ENCODE results near the gene ARMH4. TPM values are rescaled to one million over a fixed set of nuclear protein-coding genes. Genes with fewer than 3 reads are reported as not detected.

Gene ARMH4
- total RNA-seq, 4 donors from 2014 or later: 2.1 to 6.6 (median 3.3) TPM

DNA sequence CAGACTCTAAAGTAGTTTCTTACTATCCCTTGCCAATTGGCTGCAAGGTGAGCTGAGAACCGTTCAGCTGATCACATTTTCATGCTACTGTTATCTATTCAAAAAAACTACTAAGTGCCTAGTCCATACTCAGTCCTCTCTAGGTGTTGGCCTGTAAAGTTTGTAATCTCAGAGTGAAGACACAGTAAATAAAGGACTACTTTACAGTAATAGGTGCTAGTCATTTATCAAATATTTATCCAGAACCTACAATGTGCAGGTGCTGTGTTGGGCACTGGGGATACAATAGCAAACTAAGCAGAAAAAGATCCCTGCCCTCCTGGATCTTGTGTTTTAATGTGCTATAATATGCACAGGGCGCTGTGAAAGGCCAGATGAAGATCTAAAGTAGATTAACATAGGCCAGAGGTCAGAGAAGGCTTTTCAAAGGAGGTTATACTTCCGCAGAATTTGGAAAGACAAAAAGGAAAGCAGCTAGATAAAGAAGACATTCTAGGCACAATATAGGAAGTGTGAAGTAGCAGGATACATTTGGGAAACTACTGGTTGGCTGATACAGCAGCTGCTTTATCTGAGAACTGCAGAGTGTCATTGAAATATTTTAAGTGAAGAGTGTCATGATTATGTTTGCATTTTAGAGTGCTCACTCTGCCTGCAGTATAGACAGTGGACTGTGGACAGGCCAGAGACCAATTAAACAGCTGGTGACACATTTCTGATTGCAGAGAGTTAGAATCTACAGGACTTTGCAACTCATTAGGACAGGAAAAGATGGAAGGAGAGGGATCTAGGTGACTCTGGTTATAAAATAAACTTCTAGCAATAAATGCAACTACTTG lies 40.0 kb upstream of the ARMH4 start:
- no peak for TF ChIP-seq CTCF (IDR thresholded peaks at IDR 0.05; ENCODE audit: low read depth)

- no peak for TF ChIP-seq CTCF (IDR thresholded peaks at IDR 0.05; ENCODE audit: low read depth)
Measured at GRCh38 chr14:58189176-58189575, 37.2 kb upstream of the ARMH4 start.

- no peak for TF ChIP-seq CTCF (IDR thresholded peaks at IDR 0.05; ENCODE audit: low read depth)
Measured at GRCh38 chr14:58177125-58177524, 25.1 kb upstream of the ARMH4 start.

DNA sequence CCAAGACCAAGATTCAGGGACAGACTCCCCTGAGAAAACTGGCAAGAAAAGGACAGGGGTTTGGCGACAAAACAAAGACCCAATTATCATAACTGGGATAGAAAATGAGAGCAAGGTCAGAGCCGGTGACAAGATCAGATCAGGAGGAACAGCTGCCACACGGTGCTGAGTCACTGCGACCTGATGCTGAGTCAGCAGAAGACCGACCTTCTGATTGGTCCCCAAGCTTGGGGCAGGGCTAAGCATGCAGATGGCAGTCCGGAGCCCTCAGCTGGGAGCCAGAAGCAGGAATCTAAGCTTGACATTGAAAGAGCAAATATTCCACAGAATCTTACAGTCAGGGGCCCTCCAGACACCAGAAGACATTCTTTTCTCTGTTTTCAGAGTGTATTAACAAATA lies 19.1 kb upstream of the ARMH4 start:
- TF ChIP-seq CTCF (IDR thresholded peaks at IDR 0.05; ENCODE audit: low read depth): no peak

- no peak for TF ChIP-seq CTCF (IDR thresholded peaks at IDR 0.05; ENCODE audit: low read depth)
Measured at GRCh38 chr14:58167891-58168290, 15.9 kb upstream of the ARMH4 start.

DNA sequence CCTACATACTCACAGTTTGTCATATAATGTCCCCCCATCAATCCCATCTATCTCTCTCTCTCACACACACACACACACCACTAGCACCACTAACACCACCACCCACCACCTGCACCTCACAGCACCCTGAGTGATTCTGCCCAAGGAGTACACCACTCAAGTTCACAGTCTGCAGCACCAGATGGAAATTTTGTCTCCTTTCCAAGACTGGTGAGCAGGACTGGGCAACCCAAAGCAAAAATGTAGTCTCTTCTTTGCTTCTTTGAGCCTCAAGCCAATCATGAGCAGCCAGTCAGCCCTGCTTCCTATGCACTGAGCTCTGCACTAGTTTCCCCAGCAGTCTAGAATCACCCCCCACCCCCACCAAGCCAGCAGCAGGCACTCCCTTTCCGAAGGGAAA lies 15.0 kb upstream of the ARMH4 start:
- TF ChIP-seq CTCF (IDR thresholded peaks at IDR 0.05; ENCODE audit: low read depth): no peak

- TF ChIP-seq CTCF (IDR thresholded peaks at IDR 0.05; ENCODE audit: low read depth): no peak
Measured at GRCh38 chr14:58166005-58166983, 14.3 kb upstream of the ARMH4 start.
